ENCODE results near the gene NEBL.

Gene NEBL

DNA sequence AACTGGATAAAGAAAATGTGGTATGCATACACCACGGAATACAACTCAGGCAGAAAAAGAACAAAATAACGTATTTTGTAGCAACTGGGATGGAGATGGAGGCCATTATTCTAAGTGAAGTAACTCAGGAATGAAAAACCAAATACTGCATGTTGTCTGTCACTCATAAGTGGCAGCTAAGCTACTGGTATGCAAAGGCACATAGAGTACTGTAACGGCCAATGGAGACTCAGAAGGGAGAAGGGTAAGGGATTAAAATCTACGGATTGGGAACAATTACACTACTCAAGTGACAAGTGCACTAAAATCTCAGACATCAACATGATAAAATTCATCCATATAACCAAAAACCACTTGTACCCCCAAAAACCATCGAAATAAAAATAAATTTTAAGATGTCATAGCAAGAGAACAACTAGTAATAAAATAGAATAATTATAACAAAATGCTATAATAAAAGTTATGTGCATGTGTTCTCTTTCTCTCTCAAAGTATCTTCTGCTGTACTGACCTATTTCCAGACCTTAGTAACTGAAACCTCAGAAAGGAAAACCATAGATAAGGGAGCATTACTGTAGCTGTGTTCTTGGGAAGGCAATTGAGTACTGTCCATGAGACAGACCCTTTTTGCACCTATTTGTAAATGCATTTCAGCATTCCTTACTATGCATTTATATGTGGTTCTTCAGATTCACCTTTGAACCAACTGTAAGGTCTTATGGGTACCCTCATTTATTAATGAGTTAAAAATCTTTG, 6.7 kb upstream of the NEBL start:
- ATAC-seq = no peak
- no peak for DNase-seq

DNA sequence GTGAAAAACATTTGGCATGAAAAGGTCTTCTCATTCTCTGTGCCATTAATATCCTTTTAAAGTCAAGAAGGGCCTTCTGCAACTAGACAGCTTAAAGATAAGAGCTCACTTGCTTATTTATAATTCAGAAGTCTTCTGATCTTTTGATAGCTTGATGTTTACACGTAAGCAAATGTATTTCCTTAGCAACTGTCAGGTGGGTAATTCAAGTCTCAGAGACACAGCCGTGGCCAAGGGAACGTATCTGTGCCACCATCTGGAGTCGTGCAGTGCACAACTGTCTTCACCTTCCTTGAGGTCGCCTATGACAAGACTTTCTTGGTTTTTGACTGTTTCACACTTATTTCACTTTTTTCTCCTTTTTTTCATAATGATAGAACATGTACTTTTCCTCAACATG, 4.0 kb upstream of the NEBL start:
- ATAC-seq = no peak
- DNase-seq = no peak

DNA sequence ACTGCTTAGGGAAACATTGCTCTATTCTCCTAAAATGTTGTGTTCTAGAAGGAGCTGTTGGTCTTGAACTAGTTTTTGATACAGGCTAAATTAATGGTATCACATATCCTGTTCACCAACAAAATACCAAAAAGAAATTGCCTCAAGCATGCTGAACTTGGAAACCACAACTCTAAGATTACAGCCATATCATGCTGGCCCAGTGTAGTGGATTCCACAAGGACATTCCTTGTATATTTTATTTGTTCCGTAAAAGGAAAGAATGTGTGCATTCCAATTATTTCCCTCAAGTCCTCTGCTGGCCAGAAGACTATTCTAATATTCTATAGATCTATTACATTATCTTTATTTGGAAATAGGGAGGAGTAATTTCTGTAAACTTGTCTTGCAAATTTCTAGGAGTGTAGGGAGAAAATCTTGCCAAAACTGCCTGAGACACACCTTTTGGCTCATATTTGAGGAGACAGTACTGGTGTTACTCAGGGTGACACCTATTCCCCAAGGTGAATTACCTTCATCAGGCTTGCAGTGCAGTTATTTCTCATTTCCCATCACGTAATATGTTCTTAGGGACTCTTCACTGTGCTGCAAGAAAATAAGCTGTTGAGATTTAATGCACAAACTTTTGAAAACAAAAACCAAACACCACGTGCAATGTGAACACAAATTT, 1.9 kb upstream of the NEBL start:
- ATAC-seq (no peak), DNase-seq (no peak)

DNA sequence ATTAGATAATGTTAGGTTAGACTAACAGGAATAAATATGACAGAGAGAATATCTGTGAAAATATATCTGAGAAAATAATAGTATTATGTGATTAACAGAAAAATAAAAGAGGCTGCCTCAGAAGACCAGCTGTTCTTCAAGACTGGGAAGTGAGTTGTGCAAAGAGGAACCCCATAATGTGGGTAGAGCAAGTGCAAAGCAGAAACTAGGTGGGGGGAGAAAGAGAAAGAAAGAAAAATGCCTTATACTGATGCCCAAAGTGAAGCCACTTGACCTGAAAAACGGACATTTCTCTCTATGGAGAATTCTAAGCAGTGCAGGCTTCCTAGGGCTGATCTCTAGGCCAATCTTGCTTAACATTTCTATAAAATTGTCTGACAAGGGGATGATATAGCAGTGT, 3.8 kb downstream of the NEBL start:
- ATAC-seq = no peak
- DNase-seq = no peak

DNA sequence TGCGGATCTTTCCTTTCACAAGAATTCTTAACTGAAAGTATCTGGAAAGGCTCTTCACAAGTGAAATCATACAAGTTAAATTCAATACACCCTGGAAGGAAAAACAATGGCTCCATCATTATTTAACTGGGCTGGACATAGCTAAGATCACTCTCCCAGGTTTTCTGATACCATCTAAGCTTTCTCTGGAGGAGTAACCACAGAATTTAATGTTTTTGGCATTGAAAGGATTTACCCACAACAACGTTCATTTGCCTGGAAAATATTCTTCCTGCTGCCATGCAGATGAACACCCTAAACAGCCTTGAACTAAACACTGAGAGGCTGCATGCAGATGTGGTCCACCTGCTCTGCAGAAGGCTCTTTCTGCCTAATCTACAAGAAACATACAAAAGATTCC, 4.3 kb downstream of the NEBL start:
- ATAC-seq = no peak
- no peak for DNase-seq

DNA sequence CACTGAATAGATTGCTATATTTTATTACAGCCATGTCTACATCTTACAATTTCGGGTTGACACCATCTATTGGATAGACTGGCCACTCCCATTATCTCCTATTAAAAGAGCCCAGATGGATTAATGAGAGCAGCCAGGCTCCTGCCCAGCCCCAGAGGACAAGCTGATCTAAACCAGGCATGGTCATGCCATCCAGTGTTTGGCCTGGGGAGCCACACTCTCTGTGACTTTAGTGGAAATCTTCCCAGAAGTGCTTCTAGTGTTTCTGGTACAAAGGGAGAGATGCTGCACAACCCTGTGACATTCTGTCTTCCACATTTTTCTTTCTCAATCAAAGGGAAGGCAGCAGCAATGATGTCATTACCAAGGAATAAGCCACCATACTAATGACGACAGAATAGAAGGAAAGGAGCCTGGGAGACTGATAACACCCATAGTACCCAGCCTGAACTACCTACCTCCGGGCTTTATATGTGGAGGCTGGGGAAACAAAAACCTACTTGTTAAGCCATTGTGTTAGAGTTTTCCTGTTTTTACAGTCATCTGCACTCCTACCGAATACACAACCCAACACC, 5.0 kb downstream of the NEBL start:
- ATAC-seq (no peak), DNase-seq (no peak)

DNA sequence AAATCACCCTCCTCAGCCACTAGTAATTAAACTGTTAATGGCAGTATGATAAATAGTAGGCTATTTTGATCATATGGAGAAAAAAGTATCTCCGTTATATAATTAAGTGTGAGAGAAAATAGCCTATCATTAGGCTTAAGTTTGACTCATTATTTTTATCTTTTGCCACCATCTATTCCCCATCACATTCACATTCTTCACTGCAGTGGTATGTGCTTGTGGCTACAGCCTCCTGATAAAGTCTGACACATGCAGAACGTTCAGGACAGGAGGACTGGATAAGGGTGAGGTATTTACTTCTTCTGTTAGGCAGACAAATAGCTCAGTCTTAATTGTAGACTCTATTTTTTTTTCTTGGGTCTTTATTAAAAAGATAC, 5.8 kb downstream of the NEBL start:
- no peak for ATAC-seq
- no peak for DNase-seq

DNA sequence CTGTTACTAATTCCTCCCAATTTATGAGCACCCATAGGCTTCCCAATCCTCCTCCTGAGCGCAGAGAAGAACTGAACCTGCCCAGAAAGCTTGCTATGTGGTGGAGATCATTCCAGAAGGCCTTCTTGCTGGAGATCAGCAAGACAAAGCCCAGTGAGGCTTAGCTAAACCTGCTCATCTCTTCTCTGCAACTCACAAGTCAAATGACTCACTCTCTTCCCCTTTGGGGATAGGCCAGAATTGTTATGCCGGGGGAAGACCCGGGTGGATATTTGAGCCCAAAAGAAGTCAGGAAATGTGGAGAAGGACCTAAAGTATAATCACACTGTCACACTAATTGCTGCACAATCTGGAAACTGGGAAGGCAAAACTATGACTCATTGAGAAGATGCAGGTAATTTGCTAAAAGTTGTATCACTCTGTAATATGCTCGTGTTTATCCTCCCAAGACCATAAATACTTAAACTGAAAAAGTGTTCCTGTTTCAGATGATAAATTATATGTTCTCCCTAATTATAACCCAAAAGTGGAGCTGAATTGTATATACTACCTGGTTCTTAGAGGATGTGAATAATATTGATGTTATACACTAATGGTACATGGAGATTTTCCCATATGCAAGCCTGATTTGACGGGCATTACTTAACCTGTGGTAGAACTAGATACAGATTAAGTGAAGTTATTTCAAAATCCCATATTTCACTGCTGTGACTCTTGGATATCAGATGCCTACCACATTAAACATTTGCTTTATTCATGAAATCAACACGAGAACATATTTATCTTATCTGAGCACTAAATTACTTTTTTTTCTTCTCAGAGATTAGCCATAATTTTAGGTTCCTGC, 6.4 kb downstream of the NEBL start:
- DNase-seq (no peak), ATAC-seq (no peak)

DNA sequence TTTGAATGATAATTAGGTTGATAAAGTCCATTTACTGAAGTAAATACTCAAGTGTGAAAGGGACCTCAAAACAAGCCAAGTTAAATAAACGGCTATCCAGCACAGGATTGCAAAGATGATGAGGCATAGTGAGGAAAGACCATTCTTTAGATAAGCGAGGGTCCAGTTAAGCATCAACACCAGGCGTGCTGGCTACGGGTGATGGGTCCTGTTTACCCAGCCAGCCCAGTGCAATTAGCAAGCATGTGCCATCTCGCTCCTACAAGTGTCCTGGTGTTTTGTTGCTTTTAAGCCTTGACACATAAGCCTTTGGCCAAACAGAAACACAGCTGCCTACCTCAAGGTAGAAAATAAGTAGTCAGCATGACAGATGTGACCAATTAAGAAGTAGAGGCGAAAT, 7.1 kb downstream of the NEBL start:
- DNase-seq (no peak), ATAC-seq (no peak)

DNA sequence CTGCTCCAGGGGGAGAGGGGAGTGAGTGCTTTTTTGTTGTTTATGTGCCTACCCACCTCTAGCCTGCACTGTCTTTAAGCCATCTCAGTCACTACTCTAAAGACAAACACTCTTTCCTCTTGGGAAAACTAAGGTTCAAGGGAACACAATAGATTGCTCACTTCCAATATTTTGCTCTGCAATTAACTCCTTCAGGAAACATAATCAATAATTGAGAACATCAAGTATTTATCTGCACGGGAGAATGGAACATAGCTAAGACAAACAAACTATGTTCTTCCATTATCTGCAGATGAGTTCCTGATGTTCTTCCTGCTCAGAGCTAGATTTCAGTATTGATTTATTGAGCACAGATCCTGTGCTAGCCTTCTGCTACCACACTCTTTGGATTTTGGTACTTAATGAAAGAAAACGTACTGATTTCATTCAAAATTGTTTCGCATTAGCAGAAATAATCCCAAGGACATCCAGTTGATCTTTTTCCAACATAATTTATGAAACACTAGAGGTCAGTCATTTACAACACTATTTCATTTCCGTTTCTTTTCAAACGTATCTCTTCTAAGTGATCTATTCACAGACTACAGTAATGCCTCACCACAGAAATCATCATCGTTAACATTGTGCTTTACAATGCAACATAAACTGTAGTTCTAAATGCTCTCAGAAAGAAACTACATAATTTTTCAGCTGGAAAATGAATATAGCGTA, 8.3 kb downstream of the NEBL start:
- DNase-seq = no peak

DNA sequence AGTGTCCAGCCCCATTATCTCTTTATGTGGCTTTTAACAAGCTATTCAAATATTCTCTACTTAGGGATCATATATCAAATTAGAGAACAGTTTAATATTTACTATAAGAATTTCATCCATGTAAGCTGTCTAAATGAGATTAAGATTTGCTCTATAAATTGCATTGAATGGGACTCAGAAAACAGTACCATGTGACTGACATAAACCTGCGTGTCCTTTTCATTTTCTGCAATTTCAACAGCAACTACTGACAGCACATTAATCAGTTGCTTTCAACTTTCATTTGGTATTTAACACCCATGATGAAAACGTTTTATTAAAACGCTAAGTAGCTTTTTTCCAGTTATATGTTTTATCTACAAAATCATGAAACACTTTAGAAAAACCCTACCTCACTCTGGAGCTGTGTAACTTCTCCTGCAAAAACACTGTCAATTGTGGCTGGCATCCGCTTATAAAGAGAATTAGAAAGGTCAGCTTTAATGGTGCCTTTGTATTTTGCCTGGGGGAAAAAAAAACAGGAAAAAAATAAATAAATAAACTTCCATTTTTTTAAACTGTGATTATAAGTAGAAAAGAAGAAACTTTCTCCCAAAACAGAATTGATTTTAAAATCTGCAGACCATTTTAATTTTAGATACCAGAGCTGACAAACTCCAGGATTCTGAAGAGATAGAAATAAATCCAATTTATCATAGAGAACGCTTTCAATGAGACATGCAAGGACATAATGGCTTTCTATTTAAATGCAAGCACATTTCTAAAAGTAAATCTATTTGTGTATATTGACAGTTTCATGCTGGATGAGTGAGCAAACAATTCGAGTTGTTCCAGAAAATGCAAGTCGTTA, 9.2 kb downstream of the NEBL start:
- no peak for DNase-seq
- ATAC-seq = no peak

More for the DNA sequence above, 8.3 kb downstream of the NEBL start:
- no peak for ATAC-seq

DNA sequence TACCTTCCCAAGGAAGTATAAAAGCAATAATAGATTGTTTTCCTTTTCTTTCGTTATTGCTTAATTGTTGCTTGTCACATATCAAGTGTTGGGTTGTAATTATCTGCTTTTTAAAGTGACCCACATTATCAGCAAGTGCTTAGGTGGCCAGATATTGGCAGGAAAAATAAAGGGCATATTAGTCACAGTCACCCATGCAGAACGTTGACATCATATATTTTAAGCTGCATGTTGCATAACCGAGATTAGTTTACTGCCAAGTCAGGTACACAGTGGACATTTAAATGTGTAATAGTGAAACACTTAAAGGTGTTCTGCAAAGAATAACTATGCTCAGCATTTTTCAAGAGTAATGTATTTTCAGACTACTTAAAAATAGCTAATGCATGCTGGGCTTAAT, 11.4 kb downstream of the NEBL start:
- DNase-seq = no peak
- ATAC-seq = no peak

DNA sequence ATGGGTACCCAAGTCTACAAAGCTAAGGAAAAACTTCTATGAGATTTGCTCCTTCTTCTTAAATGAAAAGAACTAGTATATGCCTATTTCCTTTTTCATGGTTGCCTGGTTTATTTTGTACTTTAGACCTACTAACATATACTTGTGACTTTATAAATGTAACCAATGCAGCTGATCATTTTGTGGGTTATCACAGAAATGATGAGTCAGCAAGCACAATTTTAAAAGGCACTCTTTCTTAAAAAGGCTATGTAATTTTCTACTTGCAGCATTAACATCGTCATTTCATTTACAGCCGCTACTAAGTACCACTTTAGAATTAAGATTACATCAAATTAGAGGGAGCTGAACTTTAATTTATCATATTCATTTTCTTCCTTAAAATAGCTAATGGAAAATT, 13.6 kb downstream of the NEBL start:
- DNase-seq (no peak), ATAC-seq (no peak)

DNA sequence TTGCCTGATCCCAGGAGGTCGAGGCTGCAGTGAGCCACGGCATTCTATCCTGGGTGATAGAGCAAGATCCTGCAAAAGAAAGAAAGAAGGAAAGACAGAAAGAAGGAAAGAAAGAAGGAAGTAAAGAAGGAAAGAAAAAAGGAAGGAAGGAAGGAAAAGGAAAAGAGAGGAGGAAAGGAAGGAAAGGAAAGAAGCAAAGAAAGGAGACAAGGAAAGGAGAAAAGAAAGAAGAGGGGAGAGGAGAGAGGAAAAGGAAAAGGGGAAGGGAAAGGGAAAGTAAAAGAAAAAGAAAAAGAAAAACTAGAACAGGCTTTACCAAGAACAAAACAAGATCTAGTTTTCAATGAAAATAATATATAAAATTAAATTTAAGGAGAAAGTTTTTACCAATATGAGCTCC, 15.0 kb downstream of the NEBL start:
- no peak for DNase-seq
- ATAC-seq = no peak

DNA sequence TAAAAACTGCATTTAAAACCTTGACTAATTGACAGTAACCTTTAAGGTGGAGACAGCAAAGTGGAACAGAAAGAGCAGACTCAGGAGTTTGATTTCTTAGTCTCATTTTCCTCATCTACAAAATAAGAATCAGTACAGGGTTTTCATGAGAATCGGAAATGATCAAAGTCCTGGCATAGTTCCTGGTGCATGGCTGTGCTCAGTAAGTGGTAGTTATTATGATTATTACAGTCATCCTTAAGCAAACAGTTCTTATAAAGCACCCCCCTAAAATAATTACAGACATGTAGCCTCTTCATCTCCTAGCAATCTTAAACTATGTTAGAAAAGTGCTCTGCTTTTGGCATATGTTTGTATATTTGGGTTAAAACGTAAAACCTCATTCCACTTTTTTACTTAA, 18.0 kb downstream of the NEBL start:
- DNase-seq = no peak
- no peak for ATAC-seq

DNA sequence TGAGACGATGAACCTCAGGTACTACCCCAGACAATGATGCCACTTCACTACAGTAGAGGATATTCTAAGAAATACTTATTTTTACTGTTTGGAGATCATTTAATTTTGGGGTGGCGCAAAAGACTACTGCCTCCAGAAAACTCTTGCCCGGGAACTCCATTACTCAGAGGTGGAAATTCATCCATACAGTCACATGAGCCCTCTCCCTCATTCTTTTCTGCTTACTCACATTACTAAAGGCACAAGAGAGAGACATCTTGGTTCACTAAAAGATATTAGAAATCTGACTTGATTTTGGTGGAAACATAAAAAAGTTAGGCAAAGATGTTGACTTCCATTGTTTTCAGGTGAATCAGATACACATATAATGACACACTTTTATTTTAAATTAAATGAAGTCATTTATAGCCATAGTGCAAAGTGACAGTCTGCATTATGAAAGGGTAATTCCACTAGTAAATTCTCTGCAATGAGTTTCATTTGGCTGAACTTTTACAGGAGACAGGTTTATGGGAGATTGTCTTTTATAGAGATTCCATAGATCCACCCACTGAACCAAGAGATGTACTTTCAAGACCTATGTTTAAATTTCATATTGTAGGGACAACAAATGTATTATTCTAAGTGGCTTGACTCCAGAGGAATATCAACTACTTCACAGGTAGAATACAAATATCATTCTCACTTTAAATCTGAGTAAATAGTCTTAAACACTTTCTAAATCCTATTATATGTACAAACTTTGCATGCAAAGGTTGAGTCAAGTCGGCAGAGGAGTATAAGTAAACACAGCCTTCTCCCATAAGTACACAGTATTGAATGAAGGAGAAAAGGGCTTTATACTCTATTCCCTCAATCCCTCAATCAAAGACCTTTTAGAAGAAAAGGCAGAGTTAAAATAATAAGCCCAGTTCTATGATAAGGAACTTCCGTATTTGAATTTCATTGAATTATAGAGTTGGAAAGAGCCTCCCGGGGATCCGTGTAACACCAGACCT, 18.8 kb downstream of the NEBL start:
- DNase-seq (no peak), ATAC-seq (no peak)

DNA sequence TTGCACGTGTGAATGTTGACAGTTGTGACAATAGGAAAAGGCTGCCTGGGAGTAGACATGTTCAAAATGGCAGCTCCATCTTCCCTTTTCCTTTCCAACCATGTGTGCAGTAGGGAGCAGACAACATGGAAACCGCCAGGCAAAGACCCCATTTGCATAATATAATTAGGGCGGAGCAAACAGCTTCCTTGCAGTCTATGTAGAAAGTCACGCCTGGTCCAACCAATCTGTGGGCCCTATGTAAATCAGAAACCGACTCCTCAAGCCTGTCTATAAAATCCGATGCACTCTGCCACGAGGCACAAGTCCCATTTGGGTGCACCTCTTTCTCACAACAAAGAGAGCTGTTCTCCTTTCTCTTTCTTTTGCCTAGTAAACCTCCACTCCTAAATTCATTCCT, 19.6 kb downstream of the NEBL start:
- no peak for DNase-seq
- ATAC-seq = no peak

DNA sequence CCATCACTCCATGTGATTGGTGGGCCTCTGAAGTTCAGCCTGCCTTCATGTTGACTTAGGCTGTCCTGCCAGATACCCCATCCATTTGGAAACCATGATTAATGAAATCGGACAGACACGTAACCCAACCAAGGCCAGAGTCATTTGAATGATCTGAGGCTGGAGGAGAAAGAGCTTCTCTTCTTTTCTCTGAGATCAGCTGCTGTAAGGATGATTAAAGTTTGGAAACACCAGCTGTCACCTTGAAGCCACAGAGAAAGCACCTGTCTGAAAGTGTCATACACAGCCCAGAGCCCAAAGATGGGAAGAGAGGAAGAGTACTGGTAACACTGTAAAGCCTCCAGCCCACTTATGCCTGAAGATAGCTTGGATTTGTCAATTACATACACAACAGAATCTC, 22.9 kb downstream of the NEBL start:
- no peak for DNase-seq
- no peak for ATAC-seq

DNA sequence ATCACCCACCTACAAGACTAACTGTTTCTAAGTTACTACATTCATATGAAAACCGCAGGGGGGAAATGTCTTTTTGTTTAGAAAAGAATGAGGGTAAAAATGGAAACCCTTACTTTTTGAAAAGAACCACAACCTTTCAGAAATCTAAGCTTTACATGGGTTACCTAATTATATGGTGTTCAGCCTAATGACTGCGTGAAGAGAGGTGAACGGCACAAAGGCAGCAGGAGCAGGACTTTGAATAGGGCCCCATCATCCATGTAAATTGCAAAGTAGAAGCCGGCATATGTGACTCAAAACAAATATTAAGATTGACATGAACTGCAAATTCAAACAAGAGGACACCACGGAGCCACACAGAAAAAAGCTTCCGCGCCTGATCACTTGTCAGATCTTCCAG, 25.1 kb downstream of the NEBL start:
- ATAC-seq = no peak
- DNase-seq = no peak

DNA sequence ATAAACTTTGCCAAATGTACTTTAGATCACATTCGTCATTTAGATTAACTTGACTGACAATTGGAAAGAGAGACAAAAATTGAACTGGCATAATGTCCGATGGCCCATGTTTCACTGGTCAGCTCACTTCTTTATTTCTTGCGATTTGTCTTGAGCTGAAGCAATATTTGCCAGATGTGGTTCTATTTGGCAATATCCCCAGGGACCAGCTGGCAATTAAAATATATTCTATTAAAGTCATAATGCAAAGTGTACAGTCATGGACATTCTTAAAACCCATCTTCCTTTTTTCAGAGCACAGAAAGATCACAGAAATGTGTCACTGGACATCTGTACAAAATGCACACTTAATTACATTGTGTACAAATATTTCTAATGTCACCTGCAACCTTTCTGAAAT, 26.3 kb downstream of the NEBL start:
- DNase-seq (no peak), ATAC-seq (no peak)
